Renal cortex interstitium (tissue), 11 donors: ENCODE results near the gene PTER. TPM values are rescaled to one million over a fixed set of nuclear protein-coding genes. Genes with fewer than 3 reads are reported as not detected.

Source experiments
- DNase-seq, 11 donors: peaks; one replicate each; pipeline ENCODE4 v3.0.0-alpha.2; 2013; ENCODE audit warnings: low read depth in 9 of 11, low spot score in 4 of 11; ENCODE audit errors: extremely low read depth in 1 of 11
- polyA plus RNA-seq, 3 donors: library from polyadenylated mRNA; unstranded; fragments of 120-200 nt; gene quantifications; one replicate each; pipeline ENCODE4 v1.2.1, GENCODE V29; 2013; ENCODE audit not compliant: insufficient read length in 3 of 3

PTER gene
- polyA plus RNA-seq, 3 donors = 15.3 to 18.9 (median 15.9) TPM

GRCh38 chr10:16449454-16449853 lies 12.6 kb downstream of the PTER start:
- no peak for DNase-seq

DNA sequence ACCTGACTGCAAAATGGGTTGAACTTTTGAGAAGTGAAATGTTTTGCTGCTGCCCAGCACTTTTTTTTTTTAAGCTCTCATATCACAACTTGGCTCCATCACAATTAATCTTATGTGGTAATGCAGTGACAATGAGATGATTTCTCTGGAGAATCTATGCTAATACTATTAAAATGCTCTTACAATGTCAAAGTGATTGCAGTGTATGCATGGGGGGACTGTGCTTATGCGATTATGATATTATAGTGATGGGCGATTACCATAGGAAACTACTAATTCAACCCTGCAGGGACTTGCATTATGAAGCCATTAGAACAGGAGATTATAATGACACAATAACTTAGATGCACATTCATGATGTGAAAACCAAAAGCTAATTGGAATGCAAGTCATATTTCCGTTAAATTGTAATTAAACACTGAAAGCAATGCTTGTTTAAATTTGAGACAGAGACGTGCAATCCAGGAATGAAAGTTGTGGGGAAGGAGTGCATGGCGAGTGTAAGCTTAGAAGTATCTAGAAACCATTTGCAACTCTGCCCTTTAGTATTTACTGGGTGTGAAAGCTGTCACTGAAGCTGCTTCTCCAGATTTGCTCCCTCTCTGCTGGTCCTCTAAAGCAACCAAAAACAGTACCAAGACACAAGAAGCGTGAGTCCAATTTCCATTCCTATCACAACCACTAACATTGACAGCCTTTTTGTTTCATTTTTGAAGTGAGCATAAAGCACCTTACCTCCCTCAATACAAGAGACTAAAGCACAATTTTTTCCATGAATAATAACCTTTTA lies 21.6 kb downstream of the PTER start:
- DNase-seq = no peak

DNA sequence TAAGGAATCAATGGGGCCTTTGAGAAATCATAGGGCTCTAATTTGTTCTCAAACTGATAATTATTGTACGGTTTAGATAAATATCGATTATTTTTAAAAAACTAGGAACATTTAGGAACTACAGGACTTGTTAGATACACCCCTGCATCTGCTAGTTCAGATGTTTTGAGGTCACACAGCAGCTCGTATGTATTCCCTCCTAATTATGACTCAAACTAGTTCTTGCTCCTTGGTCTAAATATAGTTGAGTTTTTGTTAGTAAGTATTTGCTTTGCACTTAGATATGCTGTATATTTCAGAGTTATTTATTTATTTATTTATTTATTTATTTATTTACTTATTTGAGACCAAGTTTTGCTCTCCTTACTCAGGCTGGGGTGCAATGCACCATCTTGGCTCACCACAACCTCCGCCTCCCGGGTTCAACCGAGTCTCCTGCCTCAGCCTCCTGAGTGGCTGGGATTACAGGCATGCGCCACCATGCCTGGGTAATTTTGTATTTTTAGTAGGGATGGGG lies 22.7 kb downstream of the PTER start:
- no peak for DNase-seq

GRCh38 chr10:16466001-16466400 lies 29.2 kb downstream of the PTER start:
- DNase-seq = no peak

GRCh38 chr10:16470747-16471146 lies 33.9 kb downstream of the PTER start:
- no peak for DNase-seq

GRCh38 chr10:16472828-16473227 lies 36.0 kb downstream of the PTER start:
- DNase-seq = no peak

- no peak for DNase-seq
Measured at GRCh38 chr10:16477757-16478156, 40.9 kb downstream of the PTER start.

DNA sequence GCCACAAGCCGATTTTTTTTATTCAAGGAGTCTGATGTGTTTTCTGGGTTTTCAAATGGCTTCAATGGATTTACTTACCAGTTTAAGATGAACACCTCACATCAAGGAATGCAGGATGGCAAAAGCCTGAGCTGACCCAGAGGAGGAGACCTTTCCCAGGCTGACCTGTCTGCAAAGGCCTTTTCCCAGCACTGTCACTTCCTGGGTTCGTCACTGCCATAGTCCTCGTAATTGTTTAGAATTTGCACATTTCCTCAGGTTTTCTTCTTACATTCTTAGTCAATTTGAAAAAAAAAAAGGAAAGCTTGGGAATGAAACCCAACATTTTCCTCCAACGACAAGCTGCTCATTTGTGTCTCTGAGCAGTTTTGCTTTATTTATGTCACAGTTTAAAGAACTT lies 42.0 kb downstream of the PTER start:
- DNase-seq = no peak

GRCh38 chr10:16481052-16481728 lies 44.4 kb downstream of the PTER start:
- DNase-seq = peak in 5 of 11 donors; percentile 6 to 20 (median 13)

DNA sequence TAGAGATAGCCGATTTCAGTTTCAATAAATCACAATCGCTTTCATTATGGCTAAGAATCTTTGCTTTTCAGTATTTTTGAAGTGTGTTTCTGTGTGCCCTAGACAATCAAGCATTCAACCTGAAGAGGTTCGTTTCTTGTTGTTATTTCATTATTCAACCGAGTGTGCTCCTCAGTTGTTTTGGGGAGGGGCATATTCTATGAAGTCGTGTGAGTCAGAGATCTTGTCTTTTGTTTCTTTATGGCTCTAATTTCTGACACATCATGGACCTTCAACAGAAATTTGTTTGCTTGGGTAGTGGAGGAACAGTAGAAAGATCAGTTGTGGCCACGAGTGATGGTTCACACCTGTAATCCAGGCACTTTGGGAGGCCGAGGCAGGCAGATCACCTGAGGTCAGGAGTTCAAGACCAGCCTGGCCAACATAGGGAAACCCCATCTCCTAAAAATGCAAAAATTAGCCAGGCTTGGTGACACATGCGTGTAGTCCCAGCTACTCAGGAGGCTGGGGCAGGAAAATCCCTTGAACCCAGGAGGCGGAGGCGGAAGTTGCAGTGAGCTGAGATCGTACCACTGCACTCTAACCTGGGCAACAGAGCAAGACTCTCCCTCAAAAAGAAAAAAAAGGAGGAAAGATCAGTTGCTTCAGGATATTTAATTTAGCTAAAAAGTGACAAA lies 46.6 kb downstream of the PTER start:
- DNase-seq = no peak

GRCh38 chr10:16490511-16490910 lies 53.7 kb downstream of the PTER start:
- DNase-seq = no peak

- DNase-seq = no peak
Measured at GRCh38 chr10:16491933-16492332, 55.1 kb downstream of the PTER start.

GRCh38 chr10:16493884-16494536 lies 57.2 kb downstream of the PTER start:
- DNase-seq = no peak

DNA sequence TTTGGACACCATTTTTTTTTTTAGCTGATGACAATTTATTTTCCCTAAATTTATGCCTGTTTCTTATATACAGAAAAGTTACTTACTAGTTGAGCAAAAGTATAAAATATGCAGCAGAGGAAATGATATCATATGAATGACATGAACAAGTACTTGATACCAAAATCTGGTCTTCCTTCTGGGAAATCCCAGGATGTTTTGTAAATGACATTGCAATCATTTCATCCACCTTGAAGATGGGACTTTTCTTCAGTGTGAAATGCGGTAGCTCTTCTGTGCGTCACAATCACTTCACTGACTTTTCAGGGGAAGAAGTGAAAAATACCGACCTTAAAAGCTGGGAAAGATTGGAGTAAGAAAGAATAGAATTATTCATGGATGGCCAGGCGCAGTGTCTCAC lies 61.1 kb downstream of the PTER start:
- no peak for DNase-seq

DNA sequence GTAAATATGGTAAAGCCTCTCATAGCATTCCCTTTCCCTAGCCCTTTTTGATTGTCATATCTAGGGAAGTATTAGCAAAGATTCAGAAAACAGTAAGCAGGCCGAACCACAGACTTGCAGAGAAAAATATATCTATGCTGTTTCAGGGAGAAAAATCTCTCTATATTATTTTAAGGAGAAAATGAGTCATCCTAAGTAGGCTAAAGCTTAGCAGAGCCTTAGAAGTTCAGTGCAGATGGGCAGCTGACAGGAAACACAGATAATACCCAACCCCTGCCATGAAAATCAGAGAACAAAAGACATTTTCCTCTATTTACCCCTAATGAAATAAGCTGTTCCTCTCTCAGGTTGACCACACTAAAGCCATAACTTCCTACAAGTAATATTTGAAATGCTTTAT lies 68.4 kb downstream of the PTER start:
- DNase-seq = no peak

DNA sequence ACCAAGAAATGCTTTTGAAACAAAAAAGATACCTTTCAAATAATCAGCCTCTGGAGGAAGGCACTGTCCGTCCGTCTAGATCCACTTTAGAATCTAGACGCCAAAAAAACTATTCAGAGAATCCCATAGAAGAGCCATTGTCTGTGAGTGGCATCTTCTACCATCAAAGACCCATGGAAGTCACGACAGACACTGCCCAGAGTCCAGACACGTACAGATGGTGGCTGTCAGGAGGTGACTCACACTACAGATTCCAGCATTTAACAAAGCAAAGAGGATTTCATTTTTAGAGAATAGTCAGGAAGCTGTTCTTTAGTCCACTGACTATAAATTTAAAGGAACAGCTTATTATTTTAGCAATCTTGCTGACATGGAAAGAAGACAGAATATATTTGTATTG lies 73.2 kb downstream of the PTER start:
- DNase-seq = no peak

GRCh38 chr10:16510843-16511242 lies 74.0 kb downstream of the PTER start:
- DNase-seq = no peak

DNA sequence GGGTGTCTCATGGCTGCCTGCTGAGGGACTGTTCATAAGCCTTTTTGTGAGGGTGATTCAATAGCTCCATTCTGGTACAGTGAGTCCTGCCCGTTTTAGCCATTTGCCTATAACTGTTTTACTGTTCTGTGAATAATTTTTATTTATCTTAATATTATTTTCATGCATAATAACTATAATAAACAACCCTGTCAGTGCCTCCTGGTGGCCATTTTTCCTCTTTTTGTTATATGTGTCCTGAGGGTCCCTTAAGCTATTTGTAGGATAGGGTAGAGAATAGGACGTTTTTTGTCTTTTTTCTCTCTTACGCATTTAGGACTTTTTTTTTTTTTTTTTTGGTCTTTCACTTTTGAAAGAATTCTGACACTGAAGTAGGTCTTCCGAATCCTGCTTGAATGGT lies 82.0 kb downstream of the PTER start:
- DNase-seq = no peak

GRCh38 chr10:16519250-16519907 lies 82.6 kb downstream of the PTER start:
- DNase-seq = no peak
